Middle frontal gyrus (tissue), 1 donor: ENCODE measurements around the gene CHST9.
"Not testable (repeated sequence)": the region's sequence is repeated elsewhere in the genome, so short reads cannot be mapped to it uniquely, and the experiment has no call there.

Experiments used
- DNase-seq: peaks from one replicate; pipeline ENCODE4 v3.0.0-alpha.2; 2015; ENCODE audit warnings: low spot score; ENCODE audit errors: extremely low spot score

Gene CHST9

DNA sequence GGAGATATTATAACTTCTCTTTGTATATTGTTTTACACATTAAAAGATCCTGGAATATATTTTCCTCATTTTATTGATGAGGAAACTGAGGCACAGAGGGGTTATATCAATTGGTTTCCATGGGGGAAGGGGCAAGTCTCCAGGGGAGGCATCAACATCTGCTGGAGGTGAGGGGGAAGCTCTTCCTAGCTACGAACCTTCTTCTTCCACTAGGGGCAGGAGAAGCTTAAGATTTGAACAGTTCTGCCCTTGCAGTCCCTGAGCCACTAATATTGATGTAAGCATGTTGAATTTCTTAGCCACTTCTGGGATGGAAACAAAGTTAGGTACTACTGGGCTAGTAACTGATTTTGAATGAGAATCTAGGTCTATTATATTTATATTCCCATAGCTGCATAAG lies 179.5 kb downstream of the CHST9 start:
- DNase-seq, result no peak

DNA sequence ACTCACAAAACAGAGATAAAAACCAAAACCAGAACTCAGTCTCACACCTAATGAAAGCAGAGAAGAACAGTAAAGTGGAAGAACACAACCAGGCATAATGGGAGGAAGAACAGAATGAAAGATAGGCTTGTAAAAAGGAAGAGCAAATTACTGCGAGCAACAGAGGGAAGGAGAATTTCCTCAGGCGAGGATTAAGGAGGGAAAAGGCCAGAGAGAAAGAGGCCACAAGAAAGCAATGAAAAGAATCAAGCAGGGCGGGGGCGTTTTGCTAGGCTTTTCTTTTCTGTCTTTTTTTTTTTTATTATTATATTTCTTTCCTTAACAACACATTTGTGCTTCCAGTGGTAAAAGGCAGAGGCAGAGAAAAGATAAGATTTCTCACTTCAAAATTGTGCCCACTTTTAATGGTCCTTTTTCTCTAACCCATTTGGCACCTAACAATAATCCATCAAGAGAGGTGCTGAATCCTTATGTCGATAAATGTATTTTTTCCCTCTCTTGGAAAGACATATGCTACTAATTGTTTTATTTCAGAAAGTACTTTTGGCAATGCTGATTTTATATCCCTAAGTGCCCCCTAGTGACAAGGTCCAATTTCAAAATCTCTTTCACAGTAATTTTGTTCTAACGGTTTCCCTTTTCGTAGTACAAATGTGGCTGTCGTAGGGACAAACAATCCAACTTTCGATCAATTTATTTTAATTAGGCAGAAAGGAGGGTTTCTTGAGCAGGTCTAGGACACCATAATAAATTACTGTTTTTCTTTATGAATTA lies 180.9 kb downstream of the CHST9 start:
- peak; percentile 31 for DNase-seq

DNA sequence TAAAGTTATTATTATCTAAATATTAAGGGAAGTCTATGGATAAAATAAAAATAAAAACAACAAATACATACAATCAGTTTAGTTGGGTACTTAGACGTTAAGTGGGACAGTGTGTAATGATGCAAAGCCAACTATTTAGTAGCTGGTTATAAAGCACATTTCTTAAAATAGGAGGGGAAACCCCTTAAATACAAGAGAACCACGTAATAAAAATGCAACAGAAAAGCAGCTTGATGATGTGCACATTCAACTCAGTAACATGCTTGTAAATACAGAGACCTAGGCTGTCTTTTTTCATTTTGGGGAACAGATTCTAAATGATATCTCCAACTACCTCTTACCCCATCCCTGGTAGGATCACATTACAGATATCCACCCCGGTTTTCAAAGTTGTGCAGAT lies 185.3 kb downstream of the CHST9 start:
- DNase-seq, result no peak

DNA sequence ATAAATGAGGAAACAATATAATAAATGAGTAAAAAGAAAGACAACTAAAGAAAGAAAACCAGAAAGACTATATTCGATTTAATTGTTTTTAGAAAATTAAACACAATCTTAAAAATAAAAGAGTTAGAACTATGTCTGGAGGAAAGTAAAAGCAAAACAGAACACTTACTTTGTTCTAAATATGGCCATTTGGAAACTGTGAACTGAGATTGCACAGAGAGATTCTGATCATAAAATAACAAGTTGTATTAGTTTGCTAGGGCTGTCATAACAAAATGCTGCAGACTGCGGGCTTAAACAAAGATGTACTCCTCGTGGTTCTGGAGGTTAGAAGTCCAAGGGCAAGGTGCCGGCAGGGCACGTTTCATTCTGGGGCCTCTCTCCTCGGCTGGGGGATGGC lies 191.5 kb downstream of the CHST9 start:
- no peak for DNase-seq

DNA sequence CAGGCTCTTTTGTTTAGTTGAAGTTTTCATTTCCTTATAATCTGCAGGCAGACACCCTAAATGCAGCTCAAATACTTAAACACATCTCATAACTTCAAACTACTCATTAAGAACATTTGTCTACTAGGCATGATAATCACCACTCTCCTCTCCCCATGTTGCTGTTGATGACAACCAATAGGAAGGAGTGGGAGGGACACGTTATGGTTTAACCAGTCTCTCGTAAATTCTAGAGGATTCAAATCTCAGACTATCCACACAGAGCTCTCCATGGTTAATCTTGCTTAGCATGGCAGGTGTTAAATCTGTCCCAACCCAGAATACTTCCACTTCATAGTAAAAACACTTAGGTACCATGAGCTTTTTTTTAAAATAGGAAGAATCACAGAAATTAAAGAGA lies 192.2 kb downstream of the CHST9 start:
- no peak for DNase-seq

DNA sequence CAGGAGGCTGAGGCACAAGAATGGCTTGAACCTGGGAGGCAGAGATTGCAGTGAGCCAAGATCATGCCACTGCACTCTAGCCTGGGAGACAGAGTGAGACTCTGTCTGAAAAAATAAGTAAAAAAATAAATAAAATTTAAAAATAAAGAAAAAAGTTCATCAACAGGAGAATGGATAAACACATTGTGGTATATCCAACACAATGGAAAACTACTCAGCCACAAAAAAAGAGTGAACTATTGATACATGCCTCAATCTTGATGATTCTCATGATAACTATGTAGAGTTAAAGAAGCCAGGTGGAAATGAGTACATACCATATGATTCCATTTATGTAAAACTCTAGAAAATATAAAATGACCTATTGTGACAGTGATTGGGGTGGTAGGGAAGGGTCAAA lies 195.3 kb downstream of the CHST9 start:
- no peak for DNase-seq

DNA sequence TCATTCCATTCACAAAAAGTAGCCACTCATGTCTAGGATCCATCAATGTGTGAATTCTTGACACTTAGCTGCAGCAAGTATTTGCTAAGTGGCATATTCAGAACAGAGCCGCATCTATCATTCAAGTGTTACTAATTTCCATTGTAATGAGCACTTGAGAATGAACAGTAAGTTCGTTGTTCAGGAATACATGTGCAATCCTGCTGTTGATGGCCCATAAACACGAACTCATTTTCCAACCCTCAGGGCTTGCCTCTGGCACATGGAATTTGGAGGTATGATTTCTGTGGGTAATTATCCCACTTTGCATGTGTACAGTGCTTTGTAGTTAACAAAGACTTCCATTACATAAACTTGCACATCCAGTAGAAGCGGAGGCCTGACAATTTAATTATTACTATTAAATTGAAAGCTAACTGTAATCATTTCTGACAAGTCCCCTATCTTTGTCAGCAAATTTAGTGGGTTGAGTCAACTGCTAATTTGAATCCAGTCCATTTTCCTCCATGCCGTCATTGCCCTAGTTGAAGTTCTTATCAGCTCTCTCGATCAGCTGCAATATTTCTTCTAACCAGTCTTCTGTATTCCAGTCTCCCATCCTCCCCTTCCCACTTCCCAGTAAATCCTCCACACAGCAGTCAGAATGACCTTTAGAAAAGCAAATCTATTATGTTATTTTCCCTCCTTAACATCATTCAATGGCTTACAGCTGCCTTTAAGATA lies 203.6 kb downstream of the CHST9 start:
- DNase-seq, result no peak

DNA sequence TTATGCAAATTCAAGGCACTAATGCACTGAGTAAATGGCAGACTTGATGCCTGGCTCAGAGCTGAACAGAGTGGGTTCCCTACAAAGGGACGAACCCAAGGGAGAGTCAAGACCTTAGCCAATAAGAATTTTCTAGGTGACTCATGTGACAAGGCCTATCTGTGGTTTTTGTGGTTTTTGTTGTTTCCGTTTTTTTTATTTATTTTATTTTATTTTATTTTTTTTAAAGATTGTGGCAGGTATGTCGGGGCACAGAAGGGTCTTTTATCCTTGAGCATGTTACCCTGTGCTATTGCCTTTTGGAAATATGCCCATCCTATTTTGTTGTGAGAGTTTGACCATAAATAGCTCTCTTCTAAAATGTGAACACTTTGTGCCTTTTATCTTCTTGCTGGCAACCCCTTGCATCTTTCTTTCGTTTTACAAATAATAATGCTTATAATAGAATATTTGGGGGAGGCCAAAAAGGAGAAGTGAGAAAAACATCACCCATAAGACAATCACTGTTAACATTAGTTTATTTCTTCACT lies 206.2 kb downstream of the CHST9 start:
- no peak for DNase-seq

DNA sequence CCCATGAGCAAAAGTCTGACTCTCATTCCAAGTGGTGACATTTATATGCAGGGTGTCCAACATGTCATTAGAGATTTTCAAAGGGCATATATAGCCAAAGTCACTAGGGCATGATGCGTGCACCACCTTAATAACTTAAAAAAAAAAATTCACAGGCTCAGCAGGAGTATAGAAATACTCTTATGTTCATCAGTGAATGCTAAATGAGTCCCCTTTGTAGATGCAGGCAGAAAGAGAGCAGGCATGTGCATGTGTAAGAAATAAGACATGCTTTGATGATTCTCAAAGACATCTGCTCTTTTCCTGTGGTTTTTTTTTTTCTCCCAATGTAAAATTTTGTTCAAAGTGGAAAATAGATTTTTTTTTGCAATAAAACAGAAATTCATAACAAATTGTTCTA lies 207.3 kb downstream of the CHST9 start:
- DNase-seq, result no peak

DNA sequence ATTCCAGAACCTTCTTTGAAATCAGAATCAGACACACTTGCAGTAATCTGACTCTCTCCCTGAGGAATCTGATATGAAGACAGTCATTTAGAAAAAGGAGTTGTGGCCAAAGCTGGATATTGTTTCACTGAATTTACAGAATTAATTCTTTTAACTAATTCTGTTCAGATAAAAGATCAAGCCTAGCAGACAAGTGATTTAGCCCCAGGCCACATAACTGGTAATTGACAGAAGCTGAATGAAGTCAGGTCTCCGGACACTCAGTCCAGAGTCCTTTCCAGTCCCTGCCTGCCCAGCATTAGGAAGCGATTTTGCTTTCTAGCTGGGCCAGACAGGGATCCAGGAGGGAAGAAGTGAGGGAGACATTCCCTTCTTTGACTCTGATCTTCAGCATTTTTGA lies 208.9 kb downstream of the CHST9 start:
- DNase-seq, result no peak

DNA sequence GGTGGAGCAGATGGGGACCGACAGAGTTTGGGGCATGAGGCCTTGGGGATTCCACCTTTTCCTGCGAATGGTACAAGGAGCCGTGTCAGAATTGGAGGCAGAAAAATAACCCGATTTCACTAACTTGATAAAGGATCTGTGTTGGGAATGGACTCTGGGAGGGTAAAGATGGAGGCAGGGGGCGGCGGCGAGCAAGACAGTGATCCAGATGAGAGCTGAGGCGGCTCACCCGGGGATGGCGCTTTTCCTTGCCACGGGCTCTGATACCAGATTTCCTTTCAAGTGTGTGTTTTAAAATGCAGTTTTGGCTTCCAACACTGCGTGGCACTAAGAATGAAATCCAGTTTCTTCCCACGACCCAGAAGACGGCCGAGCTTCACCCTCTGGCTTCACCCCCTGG lies 212.6 kb downstream of the CHST9 start:
- DNase-seq, result not testable (repeated sequence)

DNA sequence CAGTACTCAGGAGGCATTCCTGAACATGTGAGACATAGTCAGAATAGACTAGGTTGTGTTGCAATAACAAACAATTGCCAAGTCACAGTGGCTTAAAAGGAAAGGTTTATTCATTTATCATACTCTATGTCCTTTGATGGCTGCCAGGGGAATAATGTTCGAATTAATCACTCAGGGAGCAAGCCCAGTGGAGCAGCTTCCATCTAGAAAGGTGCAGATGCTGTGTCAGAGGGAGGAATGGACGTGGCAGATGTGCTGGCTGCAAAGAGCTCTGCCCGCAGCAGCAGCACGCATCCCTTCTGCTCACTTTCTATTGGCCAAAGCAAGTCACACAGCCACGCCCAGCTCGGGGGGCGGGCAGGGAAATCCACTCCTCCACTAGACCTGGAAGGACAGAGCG lies 213.7 kb downstream of the CHST9 start:
- no peak for DNase-seq

DNA sequence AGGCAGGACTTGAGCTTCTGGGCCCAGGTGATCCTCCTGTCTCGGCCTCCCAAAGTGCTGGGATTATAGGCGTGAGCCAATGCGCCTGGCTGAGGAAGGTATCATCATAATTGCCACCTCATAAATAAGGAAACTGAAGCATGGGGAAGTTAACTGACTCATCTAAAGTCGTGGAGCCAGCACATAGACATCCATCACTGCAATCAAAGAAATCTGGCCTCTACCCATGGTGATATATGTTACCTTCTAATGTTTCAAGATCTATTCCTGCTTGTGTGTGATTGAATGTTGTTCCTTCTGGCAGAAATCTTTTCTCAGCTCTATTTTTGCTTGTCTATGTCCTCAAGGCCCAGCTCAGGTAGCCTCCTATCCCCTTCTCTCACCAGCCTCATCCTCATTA lies 214.5 kb downstream of the CHST9 start:
- DNase-seq, result no peak

DNA sequence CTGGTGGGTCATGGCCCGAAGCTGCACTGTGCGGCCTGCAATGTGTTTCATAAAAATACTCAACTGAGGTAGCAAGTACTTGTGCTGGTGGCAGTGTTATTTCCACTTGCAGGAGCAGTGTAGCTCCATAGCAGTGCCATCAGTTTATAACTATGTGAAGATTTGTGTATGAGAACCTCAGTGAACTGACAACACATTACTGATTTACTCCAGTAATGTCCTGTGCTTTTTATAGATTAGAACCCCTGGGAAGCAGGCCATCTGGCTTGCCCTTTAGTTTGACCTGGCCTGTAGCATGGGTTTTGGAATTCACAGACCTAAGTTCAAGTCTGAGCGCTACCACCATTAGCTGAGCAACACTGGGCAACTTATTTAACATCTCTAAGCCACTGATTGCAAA lies 219.9 kb downstream of the CHST9 start:
- DNase-seq, result no peak

DNA sequence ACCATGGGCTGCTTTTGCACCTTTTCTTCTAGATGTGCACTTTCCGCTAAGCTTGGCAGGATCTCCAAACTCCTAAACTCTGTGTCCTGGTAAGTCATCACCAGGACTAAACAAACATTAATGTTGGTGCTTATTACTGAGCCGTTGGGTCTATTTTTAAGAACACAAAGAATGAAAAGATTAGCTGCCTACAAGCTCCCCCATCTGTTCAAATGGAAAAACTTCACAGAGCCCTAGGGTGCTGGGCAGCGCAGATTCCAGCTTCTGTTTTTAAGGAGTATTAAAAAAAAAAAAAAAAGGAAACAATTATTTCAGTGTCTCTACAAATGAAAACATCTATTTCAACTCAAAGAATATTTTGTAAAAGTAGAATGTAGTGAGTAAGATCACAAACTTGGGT lies 221.8 kb downstream of the CHST9 start:
- no peak for DNase-seq

DNA sequence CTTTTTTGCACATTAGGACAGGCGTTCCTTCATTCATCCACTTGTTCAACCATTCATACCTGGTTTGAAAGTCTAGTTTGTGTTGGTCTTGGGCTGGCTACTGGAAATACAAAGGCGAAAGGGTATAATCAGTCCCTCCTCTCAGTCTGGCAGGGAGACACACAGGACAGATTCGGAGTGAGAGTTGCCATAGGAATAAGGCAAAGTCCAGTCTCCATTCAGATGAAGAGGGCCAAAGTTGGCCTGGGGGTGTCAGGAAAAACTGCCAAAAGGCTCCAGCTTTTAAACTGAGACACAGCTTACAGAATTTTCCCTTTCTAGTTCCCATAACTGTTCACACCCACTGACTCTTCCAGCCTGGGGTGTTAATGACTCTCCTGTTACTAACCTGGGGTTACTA lies 223.3 kb downstream of the CHST9 start:
- DNase-seq, result no peak

DNA sequence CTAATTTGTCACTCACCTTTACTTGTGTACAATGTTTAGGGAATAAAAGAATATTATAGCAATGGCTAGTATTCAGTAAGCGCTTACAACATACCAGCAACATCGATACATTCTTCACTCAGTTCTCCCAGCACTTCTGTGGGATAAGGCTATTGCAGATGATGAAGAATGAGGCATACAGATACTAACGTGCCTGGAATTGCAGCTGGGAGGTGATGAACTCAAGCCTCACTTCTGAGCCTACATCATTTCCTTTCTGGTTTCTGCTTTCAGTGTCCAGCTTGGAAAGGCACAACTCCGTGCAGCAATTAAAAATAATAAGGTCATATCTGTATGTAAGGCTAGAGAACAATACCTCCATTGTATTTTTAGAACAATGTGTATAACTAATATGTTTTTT lies 224.2 kb downstream of the CHST9 start:
- no peak for DNase-seq

DNA sequence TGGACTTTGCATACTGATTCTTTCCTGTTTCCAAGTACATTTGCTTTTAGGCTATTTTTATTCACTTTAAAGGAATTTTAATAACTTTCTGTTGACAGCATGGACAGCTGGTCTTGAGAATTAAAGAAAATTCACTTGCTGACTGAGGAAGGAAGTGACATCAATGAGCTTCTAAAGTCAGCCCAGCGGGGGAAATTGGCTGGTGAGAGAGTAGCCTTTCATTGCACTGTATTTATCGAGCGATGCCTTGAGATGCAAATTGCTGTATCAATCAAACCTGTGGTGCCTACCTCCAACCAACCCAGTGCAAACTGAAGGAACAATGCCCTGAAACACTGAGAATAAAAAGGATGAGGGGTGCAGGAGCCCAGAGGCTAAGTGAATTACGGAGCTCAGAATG lies 228.2 kb downstream of the CHST9 start:
- DNase-seq, result no peak

DNA sequence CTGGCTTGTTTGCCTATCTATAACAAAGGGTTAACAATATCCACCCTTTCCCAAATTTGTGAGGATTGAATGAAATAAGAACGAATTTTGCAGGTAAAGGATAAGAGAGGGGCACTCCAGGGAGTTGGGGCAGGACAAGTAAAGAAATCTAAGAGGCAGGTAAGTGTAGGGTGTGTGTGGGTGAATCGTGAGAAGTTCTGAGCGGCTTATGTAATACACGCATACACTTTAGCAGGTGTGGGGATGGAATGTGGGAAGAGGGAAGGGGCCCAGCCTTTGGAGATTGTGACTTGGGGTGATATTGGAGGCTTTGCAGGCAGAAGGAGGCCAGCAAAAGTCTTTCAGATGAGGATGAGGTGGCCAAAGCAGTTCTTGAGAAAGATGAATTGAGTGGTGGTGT lies 236.4 kb downstream of the CHST9 start:
- DNase-seq, result no peak

DNA sequence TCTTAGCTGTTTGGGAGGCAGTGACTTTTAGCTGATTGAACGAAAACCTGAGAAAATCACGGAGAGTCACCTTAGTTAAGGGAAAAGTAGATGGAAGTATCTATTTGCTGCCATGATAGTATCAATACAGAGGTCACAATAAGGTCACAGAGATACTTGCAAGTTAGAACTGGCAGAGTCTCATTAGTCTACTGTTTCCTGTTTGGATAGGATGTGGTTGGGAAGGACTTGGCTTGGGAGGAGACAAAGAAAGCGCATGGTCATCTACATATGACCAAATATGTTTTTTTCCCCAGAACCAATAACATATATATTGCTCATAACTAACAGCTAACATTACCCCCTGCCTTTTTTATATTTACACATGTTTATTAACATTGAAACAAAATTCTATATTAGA lies 241.2 kb downstream of the CHST9 start:
- DNase-seq, result no peak

DNA sequence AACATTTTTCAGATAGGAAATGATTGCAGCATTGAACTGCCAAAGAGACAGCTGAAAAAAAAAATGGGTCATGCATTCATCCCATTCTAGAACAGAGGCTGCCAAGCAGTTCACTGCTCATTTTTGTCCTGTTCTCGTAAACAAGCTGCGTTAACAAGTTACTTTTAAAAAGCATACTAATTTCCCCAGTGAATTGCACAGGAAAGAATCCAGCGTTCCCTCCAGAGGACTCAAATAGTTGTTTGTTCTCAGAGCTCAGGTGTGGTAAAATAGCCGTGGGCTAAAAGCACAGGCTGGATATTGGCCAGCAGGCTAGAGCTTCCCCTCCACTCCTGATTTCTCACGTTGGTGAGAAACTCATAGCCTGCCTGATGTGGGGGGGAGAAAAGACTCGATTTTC lies 243.5 kb downstream of the CHST9 start:
- no peak for DNase-seq

DNA sequence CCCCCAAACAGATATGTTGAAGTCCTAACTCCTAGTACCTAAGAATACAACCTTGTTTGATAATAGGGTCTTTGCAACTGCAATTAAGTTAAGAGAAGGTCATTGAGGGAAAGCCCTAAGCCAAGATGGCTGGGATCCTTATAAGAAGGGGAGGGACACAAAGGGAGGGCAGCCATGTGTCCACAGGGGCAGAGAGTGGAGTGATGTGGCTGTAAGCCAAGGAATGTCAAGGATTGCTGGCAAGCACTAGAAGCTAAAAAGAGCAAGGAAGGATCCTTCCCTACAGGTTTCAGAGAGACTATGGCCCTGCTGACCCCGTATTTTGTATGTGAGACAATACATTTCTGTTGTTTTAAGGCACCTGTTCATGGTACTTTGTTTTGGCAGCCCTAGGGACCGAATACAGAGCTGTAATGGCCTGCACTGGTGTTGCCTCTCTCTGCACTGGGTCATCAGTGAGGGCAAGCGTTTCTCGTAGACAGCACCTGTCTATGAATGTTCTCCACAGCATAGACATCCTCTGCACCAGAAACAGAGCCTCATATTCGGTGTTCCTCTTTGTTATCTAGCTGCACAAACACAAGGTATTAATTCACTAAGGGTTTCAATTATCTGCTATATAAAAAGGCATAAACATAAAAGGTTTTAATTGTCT lies 244.2 kb downstream of the CHST9 start:
- no peak for DNase-seq
